Activated naive CD8-positive, alpha-beta T cell treated with anti-CD3 and anti-CD28 coated beads for 36 hours (primary cell): Measurements from ENCODE around the gene ADCYAP1R1. TPM values are rescaled to one million over a fixed set of nuclear protein-coding genes. Genes with fewer than 3 reads are reported as not detected.

Experiments used
- DNase-seq: peaks from one replicate; pipeline ENCODE4 v3.0.0; 2021
- H3K27ac Mint-ChIP-seq: one replicate; pipeline ENCODE4 v1.8.0; 2022; ENCODE audit warnings: mild to moderate bottlenecking, moderate library complexity, mixed read lengths
- H3K27me3 Mint-ChIP-seq: one replicate; pipeline ENCODE4 v1.8.0; 2022; ENCODE audit warnings: mild to moderate bottlenecking, mixed read lengths
- H3K36me3 Mint-ChIP-seq: one replicate; pipeline ENCODE4 v1.8.0; 2021; ENCODE audit warnings: mild to moderate bottlenecking, mixed read lengths
- H3K4me1 Mint-ChIP-seq: one replicate; pipeline ENCODE4 v1.8.0; 2021; ENCODE audit warnings: mixed read lengths
- H3K4me3 Mint-ChIP-seq: one replicate; pipeline ENCODE4 v1.8.0; 2022; ENCODE audit warnings: mild to moderate bottlenecking, moderate library complexity, mixed read lengths
- H3K9me3 Mint-ChIP-seq: one replicate; pipeline ENCODE4 v1.8.0; 2022; ENCODE audit warnings: mixed read lengths
- total RNA-seq, 2 experiments: library from RNA; stranded (reverse); gene quantifications; one replicate each; pipeline ENCODE4 v1.2.3, GENCODE V29; 2021

The ADCYAP1R1 gene
- total RNA-seq, 2 experiments from 2014 or later = not detected

GRCh38 chr7:31053986-31054385, 1.9 kb downstream of the ADCYAP1R1 start:
- Mint-ChIP-seq H3K4me1 (peaks cover 2% of the 10 kb centered on the region), H3K27ac (no peak overlapping the region), H3K36me3 (no peaks in the 10 kb centered on the region), H3K9me3 (no peaks in the 10 kb centered on the region), H3K27me3 (peaks cover 44% of the 10 kb centered on the region), H3K4me3 (no peak overlapping the region)
- DNase-seq = no peak

- DNase-seq = no peak
- H3K36me3 Mint-ChIP-seq = no peaks in the 10 kb centered on the region
- no peak overlapping the region for H3K4me3 Mint-ChIP-seq
- H3K9me3 Mint-ChIP-seq = no peaks in the 10 kb centered on the region
- no peak overlapping the region for H3K27ac Mint-ChIP-seq
- peaks cover 44% of the 10 kb centered on the region for H3K27me3 Mint-ChIP-seq
- peaks cover 2% of the 10 kb centered on the region for H3K4me1 Mint-ChIP-seq
Measured at GRCh38 chr7:31054608-31055278, 2.6 kb downstream of the ADCYAP1R1 start.

GRCh38 chr7:31055471-31055870, 3.4 kb downstream of the ADCYAP1R1 start:
- H3K4me3 Mint-ChIP-seq = no peak overlapping the region
- peaks cover 40% of the 10 kb centered on the region for H3K27me3 Mint-ChIP-seq
- H3K27ac Mint-ChIP-seq = no peak overlapping the region
- no peak for DNase-seq
- H3K4me1 Mint-ChIP-seq = peaks cover 2% of the 10 kb centered on the region
- no peaks in the 10 kb centered on the region for H3K36me3 Mint-ChIP-seq
- H3K9me3 Mint-ChIP-seq = no peaks in the 10 kb centered on the region

GRCh38 chr7:31056775-31057346, 4.8 kb downstream of the ADCYAP1R1 start:
- DNase-seq = no peak
- no peaks in the 10 kb centered on the region for H3K9me3 Mint-ChIP-seq
- H3K36me3 Mint-ChIP-seq = no peaks in the 10 kb centered on the region
- no peak overlapping the region for H3K4me3 Mint-ChIP-seq
- H3K27me3 Mint-ChIP-seq = peaks cover 27% of the 10 kb centered on the region
- H3K27ac Mint-ChIP-seq = no peak overlapping the region
- no peaks in the 10 kb centered on the region for H3K4me1 Mint-ChIP-seq

GRCh38 chr7:31058122-31058521, 6.0 kb downstream of the ADCYAP1R1 start:
- H3K27ac Mint-ChIP-seq = no peak overlapping the region
- H3K4me3 Mint-ChIP-seq = no peak overlapping the region
- H3K36me3 Mint-ChIP-seq = no peaks in the 10 kb centered on the region
- no peaks in the 10 kb centered on the region for H3K4me1 Mint-ChIP-seq
- DNase-seq = no peak
- peaks cover 19% of the 10 kb centered on the region for H3K27me3 Mint-ChIP-seq
- H3K9me3 Mint-ChIP-seq = no peaks in the 10 kb centered on the region

GRCh38 chr7:31058688-31059087, 6.6 kb downstream of the ADCYAP1R1 start:
- Mint-ChIP-seq H3K9me3 (no peaks in the 10 kb centered on the region), H3K4me3 (no peak overlapping the region), H3K36me3 (no peaks in the 10 kb centered on the region), H3K27ac (no peak overlapping the region), H3K4me1 (no peaks in the 10 kb centered on the region), H3K27me3 (peaks cover 13% of the 10 kb centered on the region)
- DNase-seq = no peak

GRCh38 chr7:31059551-31059950, 7.4 kb downstream of the ADCYAP1R1 start:
- no peak overlapping the region for H3K4me3 Mint-ChIP-seq
- H3K9me3 Mint-ChIP-seq = no peaks in the 10 kb centered on the region
- H3K27me3 Mint-ChIP-seq = peaks cover 4% of the 10 kb centered on the region
- DNase-seq = no peak
- no peaks in the 10 kb centered on the region for H3K36me3 Mint-ChIP-seq
- H3K4me1 Mint-ChIP-seq = no peaks in the 10 kb centered on the region
- no peak overlapping the region for H3K27ac Mint-ChIP-seq

GRCh38 chr7:31061185-31061584, 9.1 kb downstream of the ADCYAP1R1 start:
- no peaks in the 10 kb centered on the region for H3K36me3 Mint-ChIP-seq
- no peak for DNase-seq
- no peaks in the 10 kb centered on the region for H3K9me3 Mint-ChIP-seq
- H3K4me3 Mint-ChIP-seq = no peak overlapping the region
- H3K27ac Mint-ChIP-seq = no peak overlapping the region
- peaks cover 3% of the 10 kb centered on the region for H3K27me3 Mint-ChIP-seq
- no peaks in the 10 kb centered on the region for H3K4me1 Mint-ChIP-seq

- H3K4me3 Mint-ChIP-seq = no peak overlapping the region
- no peak for DNase-seq
- H3K36me3 Mint-ChIP-seq = no peaks in the 10 kb centered on the region
- no peak overlapping the region for H3K27ac Mint-ChIP-seq
- H3K9me3 Mint-ChIP-seq = no peaks in the 10 kb centered on the region
- no peaks in the 10 kb centered on the region for H3K27me3 Mint-ChIP-seq
- H3K4me1 Mint-ChIP-seq = no peaks in the 10 kb centered on the region
Measured at GRCh38 chr7:31062746-31063435, 10.8 kb downstream of the ADCYAP1R1 start.

- H3K9me3 Mint-ChIP-seq = no peaks in the 10 kb centered on the region
- DNase-seq = no peak
- H3K27me3 Mint-ChIP-seq = no peaks in the 10 kb centered on the region
- H3K36me3 Mint-ChIP-seq = no peaks in the 10 kb centered on the region
- no peak overlapping the region for H3K4me3 Mint-ChIP-seq
- no peaks in the 10 kb centered on the region for H3K4me1 Mint-ChIP-seq
- H3K27ac Mint-ChIP-seq = no peak overlapping the region
Measured at GRCh38 chr7:31065021-31065593, 13.0 kb downstream of the ADCYAP1R1 start.

GRCh38 chr7:31065840-31066239, 13.7 kb downstream of the ADCYAP1R1 start:
- H3K27ac Mint-ChIP-seq = no peak overlapping the region
- H3K9me3 Mint-ChIP-seq = no peaks in the 10 kb centered on the region
- no peaks in the 10 kb centered on the region for H3K36me3 Mint-ChIP-seq
- DNase-seq = no peak
- H3K4me3 Mint-ChIP-seq = no peak overlapping the region
- no peaks in the 10 kb centered on the region for H3K4me1 Mint-ChIP-seq
- H3K27me3 Mint-ChIP-seq = no peaks in the 10 kb centered on the region

- DNase-seq = no peak
- Mint-ChIP-seq H3K27ac (no peak overlapping the region), H3K4me3 (no peak overlapping the region), H3K4me1 (no peaks in the 10 kb centered on the region), H3K36me3 (no peaks in the 10 kb centered on the region), H3K27me3 (no peaks in the 10 kb centered on the region), H3K9me3 (no peaks in the 10 kb centered on the region)
Measured at GRCh38 chr7:31066516-31067130, 14.5 kb downstream of the ADCYAP1R1 start.

GRCh38 chr7:31067491-31067890, 15.4 kb downstream of the ADCYAP1R1 start:
- no peak for DNase-seq
- no peaks in the 10 kb centered on the region for H3K4me1 Mint-ChIP-seq
- H3K27ac Mint-ChIP-seq = no peak overlapping the region
- no peaks in the 10 kb centered on the region for H3K9me3 Mint-ChIP-seq
- H3K36me3 Mint-ChIP-seq = no peaks in the 10 kb centered on the region
- no peaks in the 10 kb centered on the region for H3K27me3 Mint-ChIP-seq
- H3K4me3 Mint-ChIP-seq = no peak overlapping the region

- no peaks in the 10 kb centered on the region for H3K36me3 Mint-ChIP-seq
- H3K27ac Mint-ChIP-seq = no peak overlapping the region
- no peaks in the 10 kb centered on the region for H3K27me3 Mint-ChIP-seq
- no peak for DNase-seq
- no peaks in the 10 kb centered on the region for H3K9me3 Mint-ChIP-seq
- H3K4me1 Mint-ChIP-seq = no peaks in the 10 kb centered on the region
- H3K4me3 Mint-ChIP-seq = no peak overlapping the region
Measured at GRCh38 chr7:31068006-31068675, 16.0 kb downstream of the ADCYAP1R1 start.
